ENCODE results near the gene GPN1.
"Not testable (repeated sequence)": the region's sequence is repeated elsewhere in the genome, so short reads cannot be mapped to it uniquely, and the experiment has no call there.

GRCh38 chr2:27685006-27685405, 56.2 kb downstream of the GPN1 start:
- TF ChIP-seq POLR2A (IDR thresholded peaks at IDR 0.05; ENCODE audit: low read depth, low read length); POLR2AphosphoS5 (IDR thresholded peaks at IDR 0.05; ENCODE audit: low read depth, low read length); TAF1 (IDR thresholded peaks at IDR 0.05; ENCODE audit: low read depth, low read length); SPI1 (IDR thresholded peaks at IDR 0.05; ENCODE audit: low read depth, low read length); POU2F2 (IDR thresholded peaks at IDR 0.05; ENCODE audit: low read depth, low read length); PAX5 (IDR thresholded peaks at IDR 0.05; ENCODE audit: insufficient read depth, low read length, severe bottlenecking): not testable (repeated sequence)

Data from GM12891 (cell line).